GM21515 (cell line): ENCODE measurements around the gene NEDD4L.
A peak's percentile ranks its signal among the peaks of the same experiment; 100 is the strongest.
"Not testable (repeated sequence)": the region's sequence is repeated elsewhere in the genome, so short reads cannot be mapped to it uniquely, and the experiment has no call there.

ENCODE experiments used
- ATAC-seq: cut with Tn5 transposase; IDR thresholded peaks from one replicate; pipeline ENCODE4 v1.9.1; 2021; ENCODE audit not compliant: unreplicated experiment

NEDD4L gene

GRCh38 chr18:58026395-58026794, 17.6 kb upstream of the NEDD4L start:
- ATAC-seq: no peak

GRCh38 chr18:58026857-58027256, 17.2 kb upstream of the NEDD4L start:
- no peak for ATAC-seq

GRCh38 chr18:58027341-58027740, 16.7 kb upstream of the NEDD4L start:
- no peak for ATAC-seq

GRCh38 chr18:58028109-58028784, 15.8 kb upstream of the NEDD4L start:
- no peak for ATAC-seq

GRCh38 chr18:58032233-58032632, 11.8 kb upstream of the NEDD4L start:
- no peak for ATAC-seq

- no peak for ATAC-seq
Measured at GRCh38 chr18:58033216-58033615, 10.8 kb upstream of the NEDD4L start.

- ATAC-seq: no peak
Measured at GRCh38 chr18:58034370-58034769, 9.7 kb upstream of the NEDD4L start.

GRCh38 chr18:58037163-58037562, 6.9 kb upstream of the NEDD4L start:
- ATAC-seq: no peak

- no peak for ATAC-seq
Measured at GRCh38 chr18:58038063-58038462, 6.0 kb upstream of the NEDD4L start.

- no peak for ATAC-seq
Measured at GRCh38 chr18:58041633-58042032, 2.4 kb upstream of the NEDD4L start.

GRCh38 chr18:58042826-58043490, 1.1 kb upstream of the NEDD4L start:
- no peak for ATAC-seq

- peak; percentile 36 for ATAC-seq
Measured at GRCh38 chr18:58044370-58045241, 580 bp downstream of the NEDD4L start.

- ATAC-seq: no peak
Measured at GRCh38 chr18:58045242-58046092, 1.4 kb downstream of the NEDD4L start.

- no peak for ATAC-seq
Measured at GRCh38 chr18:58046093-58046793, 2.2 kb downstream of the NEDD4L start.

GRCh38 chr18:58046794-58047555, 2.9 kb downstream of the NEDD4L start:
- no peak for ATAC-seq

GRCh38 chr18:58047556-58047882, 3.5 kb downstream of the NEDD4L start:
- no peak for ATAC-seq

GRCh38 chr18:58048081-58048642, 4.1 kb downstream of the NEDD4L start:
- ATAC-seq: no peak

- no peak for ATAC-seq
Measured at GRCh38 chr18:58049000-58049688, 5.1 kb downstream of the NEDD4L start.

- not testable (repeated sequence) for ATAC-seq
Measured at GRCh38 chr18:58050963-58051362, 6.9 kb downstream of the NEDD4L start.
